ENCODE data around the gene NTSR2.

DNA sequence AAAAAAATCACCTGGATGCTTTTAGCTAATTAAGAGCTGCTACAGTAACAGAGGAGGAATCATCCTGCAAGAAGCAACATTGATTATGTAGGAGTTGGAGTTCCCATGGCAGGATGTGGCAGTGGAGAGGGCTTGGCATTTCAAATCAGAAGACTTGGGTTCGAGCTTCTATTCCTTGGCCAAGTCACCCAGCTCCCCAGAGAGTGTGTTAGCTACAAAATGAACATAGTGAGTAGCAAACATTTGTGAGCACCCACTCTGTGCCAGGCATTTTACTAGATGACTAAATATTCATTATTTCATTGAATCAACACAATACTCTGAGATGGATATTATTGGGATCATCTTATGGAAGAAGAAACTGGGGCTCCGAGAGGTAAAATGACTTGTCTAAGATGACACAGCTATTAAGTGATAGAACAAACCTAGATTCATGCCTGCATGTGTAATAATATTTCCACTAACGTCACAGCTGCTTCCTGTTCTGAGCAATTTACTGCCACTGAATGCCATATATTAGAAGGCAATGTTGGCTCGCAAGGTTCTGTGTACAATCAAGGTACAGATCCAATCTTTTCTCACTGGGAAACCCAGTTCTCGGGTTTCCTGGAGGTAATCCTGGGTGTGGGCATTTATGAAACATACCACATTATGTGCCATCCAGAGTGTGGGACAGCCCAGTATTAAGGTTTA is 18.0 kb downstream of the NTSR2 start:
- TF ChIP-seq, protein P1, sequence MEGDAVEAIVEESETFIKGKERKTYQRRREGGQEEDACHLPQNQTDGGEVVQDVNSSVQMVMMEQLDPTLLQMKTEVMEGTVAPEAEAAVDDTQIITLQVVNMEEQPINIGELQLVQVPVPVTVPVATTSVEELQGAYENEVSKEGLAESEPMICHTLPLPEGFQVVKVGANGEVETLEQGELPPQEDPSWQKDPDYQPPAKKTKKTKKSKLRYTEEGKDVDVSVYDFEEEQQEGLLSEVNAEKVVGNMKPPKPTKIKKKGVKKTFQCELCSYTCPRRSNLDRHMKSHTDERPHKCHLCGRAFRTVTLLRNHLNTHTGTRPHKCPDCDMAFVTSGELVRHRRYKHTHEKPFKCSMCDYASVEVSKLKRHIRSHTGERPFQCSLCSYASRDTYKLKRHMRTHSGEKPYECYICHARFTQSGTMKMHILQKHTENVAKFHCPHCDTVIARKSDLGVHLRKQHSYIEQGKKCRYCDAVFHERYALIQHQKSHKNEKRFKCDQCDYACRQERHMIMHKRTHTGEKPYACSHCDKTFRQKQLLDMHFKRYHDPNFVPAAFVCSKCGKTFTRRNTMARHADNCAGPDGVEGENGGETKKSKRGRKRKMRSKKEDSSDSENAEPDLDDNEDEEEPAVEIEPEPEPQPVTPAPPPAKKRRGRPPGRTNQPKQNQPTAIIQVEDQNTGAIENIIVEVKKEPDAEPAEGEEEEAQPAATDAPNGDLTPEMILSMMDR (IDR thresholded peaks at IDR 0.05) = no peak
- no peak for TF ChIP-seq POLR2A (IDR thresholded peaks at IDR 0.05)
